NT2/D1 (cell line): ENCODE data around the gene TMEM106B.

Experiments used
- SUZ12 ChIP-seq: IDR thresholded peaks from 2 replicates; pipeline ENCODE4 v1.6.1; 2011; ENCODE audit not compliant: insufficient read length, insufficient read depth; ENCODE audit errors: extremely low read depth
- YY1 ChIP-seq: IDR thresholded peaks from 2 replicates; pipeline ENCODE4 v1.6.1; 2011; ENCODE audit not compliant: insufficient read length, insufficient read depth
- ZNF274 ChIP-seq: IDR thresholded peaks from 2 replicates; pipeline ENCODE4 v1.6.1; 2011; ENCODE audit warnings: mild to moderate bottlenecking, low read depth, low read length

GRCh38 chr7:12291870-12292269, 80.8 kb downstream of the TMEM106B start:
- TF ChIP-seq ZNF274 (no peak), SUZ12 (no peak), YY1 (no peak)
